ENCODE data around the gene ZNF683.

ZNF683 gene

DNA sequence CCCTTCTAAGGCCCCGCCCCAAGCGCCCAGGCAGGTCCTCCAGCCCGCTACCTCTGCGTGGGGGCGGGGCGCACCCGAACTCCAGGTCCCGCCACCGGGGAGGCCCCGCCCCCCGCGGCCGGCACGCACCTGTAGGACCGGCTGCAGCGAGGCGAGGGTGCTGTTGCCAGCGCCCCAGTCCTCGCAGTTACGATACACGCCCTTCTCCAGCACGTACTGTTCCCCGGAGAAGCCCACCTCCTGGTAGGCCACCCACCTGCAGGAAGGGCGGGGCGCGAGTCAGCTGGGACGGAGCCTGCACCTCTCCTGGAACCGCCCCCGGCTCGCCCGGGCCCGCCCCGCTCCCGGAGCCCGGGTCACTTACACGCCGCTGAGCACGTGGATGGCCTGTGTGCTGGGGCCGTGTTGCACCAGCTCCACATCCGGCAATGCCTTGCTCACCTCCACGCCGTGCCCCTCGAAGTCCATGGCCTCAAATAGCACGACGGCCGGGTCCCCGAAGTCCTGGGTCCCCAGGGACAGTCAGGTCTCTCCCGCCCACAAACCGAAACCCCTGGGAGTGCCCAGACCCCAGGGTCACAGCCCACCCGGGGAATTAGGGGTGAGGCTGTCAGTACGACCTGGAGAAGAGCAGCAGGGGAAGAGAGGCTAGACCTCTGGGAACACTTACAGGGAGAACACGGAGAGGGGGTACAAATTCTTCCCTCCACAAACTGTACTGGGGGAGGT lies 35.9 kb downstream of the ZNF683 start (continued):
- TF ChIP-seq ZNF24 (tag by site-specific recombination; IDR thresholded peaks at IDR 0.05) (peak; percentile 41; the same call in 1 of the 2 replicates), ZNF354C (tag by site-specific recombination; IDR thresholded peaks at IDR 0.05; ENCODE audit: borderline replicate concordance, low read depth) (no peak), ZNF121 (tag by site-specific recombination; IDR thresholded peaks at IDR 0.05) (no peak), ZNF544 (tag by site-specific recombination; IDR thresholded peaks at IDR 0.05) (no peak), ZNF555 (tag by site-specific recombination; conservative IDR thresholded peaks at IDR 0.05) (no peak), ZNF623 (tag by site-specific recombination; IDR thresholded peaks at IDR 0.05) (no peak), ZFHX2 (tag by site-specific recombination; conservative IDR thresholded peaks at IDR 0.05) (peak; percentile 71), ZFP69B (tag by site-specific recombination; IDR thresholded peaks at IDR 0.05) (peak; percentile 74; the same call in 1 of the 2 replicates), ZNF600 (tag by site-specific recombination; IDR thresholded peaks at IDR 0.05) (peak; percentile 90), ZNF114 (tag by site-specific recombination; IDR thresholded peaks at IDR 0.05) (no peak), ZNF140 (tag by site-specific recombination; IDR thresholded peaks at IDR 0.05) (no peak), ZNF132 (tag by site-specific recombination; IDR thresholded peaks at IDR 0.05; ENCODE audit: borderline replicate concordance) (no peak), ZBTB17 (tag by site-specific recombination; IDR thresholded peaks at IDR 0.05) (no peak), KLF1 (tag by site-specific recombination; IDR thresholded peaks at IDR 0.05) (peak; percentile 97), MZF1 (tag by site-specific recombination; IDR thresholded peaks at IDR 0.05; ENCODE audit: borderline replicate concordance) (no peak), ZNF521 (tag by site-specific recombination; IDR thresholded peaks at IDR 0.05) (no peak), SP3 (tag by site-specific recombination; IDR thresholded peaks at IDR 0.05) (peak; percentile 86), ZNF654 (tag by site-specific recombination; IDR thresholded peaks at IDR 0.05; ENCODE audit: low read depth) (no peak), ZNF202 (tag by site-specific recombination; IDR thresholded peaks at IDR 0.05; ENCODE audit: borderline replicate concordance) (no peak), ZBTB21 (tag by site-specific recombination; IDR thresholded peaks at IDR 0.05) (no peak), ZNF248 (tag by site-specific recombination; IDR thresholded peaks at IDR 0.05) (no peak), SCRT2 (tag by site-specific recombination; IDR thresholded peaks at IDR 0.05) (peak; percentile 99)
- TF ChIP-seq, protein P1, sequence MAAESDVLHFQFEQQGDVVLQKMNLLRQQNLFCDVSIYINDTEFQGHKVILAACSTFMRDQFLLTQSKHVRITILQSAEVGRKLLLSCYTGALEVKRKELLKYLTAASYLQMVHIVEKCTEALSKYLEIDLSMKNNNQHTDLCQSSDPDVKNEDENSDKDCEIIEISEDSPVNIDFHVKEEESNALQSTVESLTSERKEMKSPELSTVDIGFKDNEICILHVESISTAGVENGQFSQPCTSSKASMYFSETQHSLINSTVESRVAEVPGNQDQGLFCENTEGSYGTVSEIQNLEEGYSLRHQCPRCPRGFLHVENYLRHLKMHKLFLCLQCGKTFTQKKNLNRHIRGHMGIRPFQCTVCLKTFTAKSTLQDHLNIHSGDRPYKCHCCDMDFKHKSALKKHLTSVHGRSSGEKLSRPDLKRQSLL (tag by site-specific recombination; IDR thresholded peaks at IDR 0.05), result no peak
- TF ChIP-seq, protein P2, sequence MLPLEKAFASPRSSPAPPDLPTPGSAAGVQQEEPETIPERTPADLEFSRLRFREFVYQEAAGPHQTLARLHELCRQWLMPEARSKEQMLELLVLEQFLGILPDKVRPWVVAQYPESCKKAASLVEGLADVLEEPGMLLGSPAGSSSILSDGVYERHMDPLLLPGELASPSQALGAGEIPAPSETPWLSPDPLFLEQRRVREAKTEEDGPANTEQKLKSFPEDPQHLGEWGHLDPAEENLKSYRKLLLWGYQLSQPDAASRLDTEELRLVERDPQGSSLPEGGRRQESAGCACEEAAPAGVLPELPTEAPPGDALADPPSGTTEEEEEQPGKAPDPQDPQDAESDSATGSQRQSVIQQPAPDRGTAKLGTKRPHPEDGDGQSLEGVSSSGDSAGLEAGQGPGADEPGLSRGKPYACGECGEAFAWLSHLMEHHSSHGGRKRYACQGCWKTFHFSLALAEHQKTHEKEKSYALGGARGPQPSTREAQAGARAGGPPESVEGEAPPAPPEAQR (tag by site-specific recombination; IDR thresholded peaks at IDR 0.05), result no peak
- TF ChIP-seq, protein P3, sequence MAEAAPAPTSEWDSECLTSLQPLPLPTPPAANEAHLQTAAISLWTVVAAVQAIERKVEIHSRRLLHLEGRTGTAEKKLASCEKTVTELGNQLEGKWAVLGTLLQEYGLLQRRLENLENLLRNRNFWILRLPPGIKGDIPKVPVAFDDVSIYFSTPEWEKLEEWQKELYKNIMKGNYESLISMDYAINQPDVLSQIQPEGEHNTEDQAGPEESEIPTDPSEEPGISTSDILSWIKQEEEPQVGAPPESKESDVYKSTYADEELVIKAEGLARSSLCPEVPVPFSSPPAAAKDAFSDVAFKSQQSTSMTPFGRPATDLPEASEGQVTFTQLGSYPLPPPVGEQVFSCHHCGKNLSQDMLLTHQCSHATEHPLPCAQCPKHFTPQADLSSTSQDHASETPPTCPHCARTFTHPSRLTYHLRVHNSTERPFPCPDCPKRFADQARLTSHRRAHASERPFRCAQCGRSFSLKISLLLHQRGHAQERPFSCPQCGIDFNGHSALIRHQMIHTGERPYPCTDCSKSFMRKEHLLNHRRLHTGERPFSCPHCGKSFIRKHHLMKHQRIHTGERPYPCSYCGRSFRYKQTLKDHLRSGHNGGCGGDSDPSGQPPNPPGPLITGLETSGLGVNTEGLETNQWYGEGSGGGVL (tag by site-specific recombination; IDR thresholded peaks at IDR 0.05), result no peak
- TF ChIP-seq, protein P4, sequence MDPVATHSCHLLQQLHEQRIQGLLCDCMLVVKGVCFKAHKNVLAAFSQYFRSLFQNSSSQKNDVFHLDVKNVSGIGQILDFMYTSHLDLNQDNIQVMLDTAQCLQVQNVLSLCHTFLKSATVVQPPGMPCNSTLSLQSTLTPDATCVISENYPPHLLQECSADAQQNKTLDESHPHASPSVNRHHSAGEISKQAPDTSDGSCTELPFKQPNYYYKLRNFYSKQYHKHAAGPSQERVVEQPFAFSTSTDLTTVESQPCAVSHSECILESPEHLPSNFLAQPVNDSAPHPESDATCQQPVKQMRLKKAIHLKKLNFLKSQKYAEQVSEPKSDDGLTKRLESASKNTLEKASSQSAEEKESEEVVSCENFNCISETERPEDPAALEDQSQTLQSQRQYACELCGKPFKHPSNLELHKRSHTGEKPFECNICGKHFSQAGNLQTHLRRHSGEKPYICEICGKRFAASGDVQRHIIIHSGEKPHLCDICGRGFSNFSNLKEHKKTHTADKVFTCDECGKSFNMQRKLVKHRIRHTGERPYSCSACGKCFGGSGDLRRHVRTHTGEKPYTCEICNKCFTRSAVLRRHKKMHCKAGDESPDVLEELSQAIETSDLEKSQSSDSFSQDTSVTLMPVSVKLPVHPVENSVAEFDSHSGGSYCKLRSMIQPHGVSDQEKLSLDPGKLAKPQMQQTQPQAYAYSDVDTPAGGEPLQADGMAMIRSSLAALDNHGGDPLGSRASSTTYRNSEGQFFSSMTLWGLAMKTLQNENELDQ (tag by site-specific recombination; IDR thresholded peaks at IDR 0.05; ENCODE audit: low read depth), result no peak
- TF ChIP-seq, protein P5, sequence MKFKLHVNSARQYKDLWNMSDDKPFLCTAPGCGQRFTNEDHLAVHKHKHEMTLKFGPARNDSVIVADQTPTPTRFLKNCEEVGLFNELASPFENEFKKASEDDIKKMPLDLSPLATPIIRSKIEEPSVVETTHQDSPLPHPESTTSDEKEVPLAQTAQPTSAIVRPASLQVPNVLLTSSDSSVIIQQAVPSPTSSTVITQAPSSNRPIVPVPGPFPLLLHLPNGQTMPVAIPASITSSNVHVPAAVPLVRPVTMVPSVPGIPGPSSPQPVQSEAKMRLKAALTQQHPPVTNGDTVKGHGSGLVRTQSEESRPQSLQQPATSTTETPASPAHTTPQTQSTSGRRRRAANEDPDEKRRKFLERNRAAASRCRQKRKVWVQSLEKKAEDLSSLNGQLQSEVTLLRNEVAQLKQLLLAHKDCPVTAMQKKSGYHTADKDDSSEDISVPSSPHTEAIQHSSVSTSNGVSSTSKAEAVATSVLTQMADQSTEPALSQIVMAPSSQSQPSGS (tag by site-specific recombination; IDR thresholded peaks at IDR 0.05; ENCODE audit: low read depth), result no peak
